HepG2 (cell line): ENCODE measurements around the gene CATSPERD.

Experiments used
- EZH2 ChIP-seq: conservative IDR thresholded peaks from 2 replicates; pipeline ENCODE4 v1.6.1; 2012; ENCODE audit warnings: mild to moderate bottlenecking, low read depth, low read length, moderate library complexity
- JUN ChIP-seq: sonication (generic); formaldehyde crosslinking; IDR thresholded peaks from 2 replicates; pipeline ENCODE4 v1.4.0; 2020; ENCODE audit warnings: mild to moderate bottlenecking, missing genetic modification reagents
- MEIS2 ChIP-seq: sonication (generic); formaldehyde crosslinking; IDR thresholded peaks from 2 replicates; pipeline ENCODE4 v1.9.0; 2021; ENCODE audit warnings: mild to moderate bottlenecking, missing genetic modification reagents
- RAD21 ChIP-seq: fragments of 450-650 bp; formaldehyde crosslinking; IDR thresholded peaks from 2 replicates; pipeline ENCODE4 v1.5.0; 2020; ENCODE audit warnings: mild to moderate bottlenecking
- ZNF24 ChIP-seq: fragments of 450-650 bp; IDR thresholded peaks from 2 replicates; pipeline ENCODE4 v1.6.1; 2017; ENCODE audit warnings: antibody characterized with exemption, mild to moderate bottlenecking

GRCh38 chr19:5707576-5708575, 12.6 kb upstream of the CATSPERD start:
- TF ChIP-seq RAD21 (no peak), ZNF24 (no peak), JUN (CRISPR knock-in tag) (no peak), MEIS2 (CRISPR knock-in tag) (no peak), EZH2 (no peak)
